HG02678 (cell line): Measurements from ENCODE around the gene STRIT1.

Experiments used
- ATAC-seq: cut with Tn5 transposase; IDR thresholded peaks from one replicate; pipeline ENCODE4 v1.9.1; 2021; ENCODE audit warnings: mild to moderate bottlenecking, moderate library complexity; ENCODE audit not compliant: unreplicated experiment

STRIT1 gene

DNA sequence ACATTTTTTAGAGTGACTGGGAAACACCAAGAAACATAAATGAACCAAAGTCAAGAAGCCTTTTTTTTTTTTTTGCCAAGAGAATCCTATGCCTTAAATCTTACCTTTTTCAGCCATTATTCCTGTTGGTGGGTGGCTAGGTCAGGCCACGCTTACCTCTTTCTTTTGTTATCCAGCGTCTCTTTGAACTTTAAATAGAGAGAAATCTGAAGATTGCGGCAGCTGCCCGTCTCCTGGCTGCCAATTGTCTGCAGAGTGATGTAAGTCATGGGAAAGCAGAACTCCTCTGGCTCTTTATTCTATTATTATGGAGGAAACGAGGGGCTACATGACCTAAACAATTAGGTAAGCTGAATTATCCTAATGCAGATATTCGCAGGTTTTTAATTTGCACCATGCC is at the start of gene STRIT1:
STRIT1 (minus strand) TSS at position 168 of the 400 bp plus-strand sequence.
- ATAC-seq, result no peak

GRCh38 chr3:155342344-155342743 is 48.9 kb upstream of the STRIT1 start:
- ATAC-seq, result no peak

DNA sequence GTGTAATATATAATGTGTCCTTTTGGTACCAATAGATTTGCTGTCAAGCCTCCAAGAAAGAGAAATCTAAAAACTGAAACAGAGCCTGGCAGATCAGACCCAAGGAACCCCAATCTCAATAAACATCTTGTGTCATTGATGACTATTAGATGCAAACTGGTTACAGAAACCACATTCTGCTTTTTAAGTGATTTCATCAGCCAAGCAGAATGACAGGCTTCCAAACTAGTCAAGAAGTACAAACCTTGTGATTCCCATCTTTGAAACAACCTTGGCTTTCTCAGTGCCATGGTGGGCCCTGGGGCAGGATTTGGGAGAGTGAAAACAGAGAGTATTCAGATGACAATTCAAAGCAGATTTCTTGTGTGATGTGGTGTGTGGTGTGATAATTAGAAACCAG is 45.6 kb upstream of the STRIT1 start:
- no peak for ATAC-seq

DNA sequence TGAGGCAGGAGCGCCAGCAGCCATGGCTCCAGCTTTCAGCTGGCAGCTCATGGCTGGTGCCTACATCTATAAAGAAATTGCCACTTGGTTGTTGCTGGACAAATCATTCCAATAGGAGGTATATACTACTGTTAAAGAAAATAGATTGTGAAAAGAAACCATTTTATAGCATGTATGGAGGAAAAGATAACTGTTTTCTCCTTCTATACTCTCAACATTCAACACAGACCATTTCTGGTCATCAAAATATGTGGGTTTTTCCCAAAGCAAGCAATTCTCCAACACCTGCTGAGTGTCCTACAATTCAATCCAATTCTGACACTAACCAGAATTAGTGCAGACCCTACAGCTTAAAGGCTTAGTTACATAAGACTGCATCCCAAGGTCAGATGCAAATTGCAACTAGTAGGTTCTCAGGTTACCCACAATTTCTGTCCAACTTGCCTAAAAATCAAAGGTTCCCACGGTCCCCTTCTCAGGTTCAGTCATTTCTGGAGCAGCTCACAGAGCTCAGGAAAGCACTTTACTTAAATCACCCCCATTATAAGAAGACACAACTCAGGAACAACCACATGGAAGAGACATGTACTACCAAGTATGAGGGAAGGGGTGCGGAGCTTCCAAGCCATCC is 42.4 kb upstream of the STRIT1 start:
- ATAC-seq, result no peak

- ATAC-seq, result peak; percentile 88
Observed at GRCh38 chr3:155334914-155335723, 41.6 kb upstream of the STRIT1 start.

DNA sequence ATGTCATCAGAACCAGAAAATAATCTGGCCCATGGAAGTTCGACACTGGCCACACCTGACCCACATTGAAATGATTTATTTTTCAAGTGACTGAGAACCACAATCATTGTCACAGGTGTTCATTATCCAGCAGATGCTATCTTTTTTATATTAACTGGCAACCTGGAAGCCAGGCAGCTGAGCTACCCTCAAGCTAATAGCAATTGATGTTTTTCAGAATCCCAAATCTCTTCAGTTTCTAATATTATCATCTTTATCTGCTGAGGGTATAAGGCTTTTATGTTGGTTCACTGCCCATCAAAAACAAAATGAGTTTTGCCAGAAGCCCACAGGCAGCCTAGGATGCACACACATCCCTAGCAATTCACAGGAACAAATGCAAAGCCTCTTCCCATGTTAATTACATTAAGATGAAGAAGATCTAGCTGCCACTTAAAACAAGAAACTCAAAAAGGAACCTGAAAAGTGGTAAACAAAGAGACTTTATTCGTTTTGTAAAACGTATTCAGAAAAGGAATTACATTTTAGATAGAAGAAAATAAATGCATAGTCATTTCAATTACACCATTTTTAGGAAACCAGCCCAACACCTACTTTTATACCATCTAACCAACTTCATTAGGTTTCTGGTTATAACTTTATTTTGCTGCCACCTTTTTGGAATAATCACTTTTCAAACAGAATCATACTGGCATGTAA is 40.9 kb upstream of the STRIT1 start:
- no peak for ATAC-seq

- no peak for ATAC-seq
Observed at GRCh38 chr3:155332716-155333115, 39.2 kb upstream of the STRIT1 start.

- ATAC-seq, result no peak
Observed at GRCh38 chr3:155331078-155331477, 37.6 kb upstream of the STRIT1 start.

GRCh38 chr3:155330370-155330769 is 36.9 kb upstream of the STRIT1 start:
- no peak for ATAC-seq

DNA sequence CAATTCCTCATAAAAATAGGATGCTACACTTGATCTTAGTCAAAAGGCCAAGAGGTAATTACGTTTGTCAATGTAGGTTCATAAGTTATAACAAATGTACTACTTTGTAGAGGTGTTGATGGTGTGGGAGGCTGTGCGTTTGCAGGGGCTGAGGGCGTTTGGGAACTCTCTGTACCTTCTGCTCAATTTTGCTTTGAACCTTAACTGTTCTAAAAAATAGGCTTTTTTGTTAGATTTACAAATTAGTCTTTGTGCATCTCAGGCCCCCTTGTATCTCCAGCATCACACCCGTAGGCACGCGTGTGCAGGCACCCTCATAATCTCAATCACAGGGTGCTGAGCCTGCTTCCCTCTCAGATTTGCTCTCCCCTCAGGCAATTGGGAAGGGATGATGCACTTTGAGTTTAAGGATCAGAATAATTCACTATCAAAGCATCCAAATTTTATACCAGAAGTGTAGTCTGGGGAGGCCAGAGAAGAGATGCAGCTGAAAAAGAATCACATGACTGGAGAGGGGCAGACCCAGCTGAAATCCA is 36.1 kb upstream of the STRIT1 start:
- ATAC-seq, result no peak

DNA sequence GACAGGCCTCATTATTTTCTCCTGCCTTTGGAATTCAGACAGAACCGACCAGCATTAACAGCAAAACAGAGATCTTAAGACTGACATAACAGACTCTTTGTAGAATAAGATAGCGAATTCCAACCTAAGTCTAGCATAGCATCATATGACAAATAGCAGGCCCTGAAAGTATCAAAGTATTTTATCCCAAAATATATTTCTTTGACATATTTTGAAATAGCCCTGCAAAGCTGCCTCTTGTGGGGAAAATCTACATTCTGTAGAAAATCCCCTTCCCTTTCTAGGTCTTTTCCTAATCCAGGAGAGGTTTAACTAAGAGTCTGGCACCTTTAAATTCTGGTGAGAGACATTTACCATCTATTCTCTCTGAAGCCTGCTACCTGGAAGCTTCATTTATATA is 34.4 kb upstream of the STRIT1 start:
- ATAC-seq, result no peak

- no peak for ATAC-seq
Observed at GRCh38 chr3:155327430-155327829, 33.9 kb upstream of the STRIT1 start.

GRCh38 chr3:155326901-155327300 is 33.4 kb upstream of the STRIT1 start:
- ATAC-seq, result no peak

DNA sequence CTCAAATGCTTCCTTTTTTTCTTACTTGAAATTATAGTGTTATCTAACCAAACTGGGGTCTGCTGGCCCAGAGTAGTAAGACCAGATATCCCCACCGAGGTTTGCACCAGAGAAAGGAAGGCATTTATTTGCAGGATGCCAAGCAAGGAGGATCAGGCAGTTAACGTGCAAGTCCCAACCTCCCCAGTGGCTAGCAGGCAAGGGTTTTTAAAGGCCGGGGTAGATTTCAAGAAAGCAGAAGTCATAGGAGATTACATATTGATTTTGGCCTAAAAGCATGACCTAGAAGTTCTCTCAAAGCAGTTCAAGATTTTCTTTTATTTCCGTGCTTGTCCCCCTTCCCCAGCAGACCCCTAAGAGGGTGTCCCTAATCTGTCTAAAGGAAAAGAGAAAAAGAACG is 32.8 kb upstream of the STRIT1 start:
- ATAC-seq, result no peak

- ATAC-seq, result no peak
Observed at GRCh38 chr3:155325263-155325835, 31.9 kb upstream of the STRIT1 start.

- peak; percentile 85 for ATAC-seq
Observed at GRCh38 chr3:155323063-155323666, 29.7 kb upstream of the STRIT1 start.

GRCh38 chr3:155321418-155321817 is 27.9 kb upstream of the STRIT1 start:
- ATAC-seq, result no peak

DNA sequence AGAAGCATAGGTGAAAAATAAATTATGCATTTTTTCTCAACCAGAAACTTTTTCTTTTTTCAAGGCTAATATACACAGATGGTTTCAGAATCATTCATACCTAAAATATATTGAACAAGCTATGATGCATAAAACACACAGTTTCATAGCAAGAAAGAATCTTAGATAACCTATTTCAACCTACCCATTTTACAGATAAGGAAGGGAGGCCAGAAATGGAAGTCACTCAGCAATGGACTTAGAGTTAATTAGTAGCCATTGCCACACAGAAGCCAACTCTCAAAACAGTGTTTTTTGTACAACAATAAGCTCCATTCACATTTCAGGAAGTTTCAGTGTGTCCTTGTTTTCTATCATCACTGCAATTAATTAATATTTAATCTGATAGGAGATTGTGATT is 27.5 kb upstream of the STRIT1 start:
- ATAC-seq, result no peak

DNA sequence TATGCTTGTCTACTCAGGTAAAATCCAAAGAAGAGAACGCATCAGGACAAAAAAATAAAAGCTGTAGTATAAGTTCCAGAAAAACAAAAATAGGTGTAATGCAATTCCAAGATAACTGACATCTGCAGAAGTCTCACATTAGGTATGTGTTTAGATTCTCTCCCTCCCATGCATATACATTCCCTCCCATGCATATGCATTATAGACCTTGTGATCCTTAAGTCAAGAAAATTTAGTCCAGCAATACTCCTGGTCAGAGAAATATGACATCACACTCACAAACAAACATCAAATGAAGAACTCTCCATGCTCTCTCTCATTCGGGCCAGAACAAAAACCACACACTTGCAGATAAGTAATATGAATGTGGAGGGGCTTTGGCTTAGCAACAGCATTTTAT is 25.3 kb upstream of the STRIT1 start:
- no peak for ATAC-seq

DNA sequence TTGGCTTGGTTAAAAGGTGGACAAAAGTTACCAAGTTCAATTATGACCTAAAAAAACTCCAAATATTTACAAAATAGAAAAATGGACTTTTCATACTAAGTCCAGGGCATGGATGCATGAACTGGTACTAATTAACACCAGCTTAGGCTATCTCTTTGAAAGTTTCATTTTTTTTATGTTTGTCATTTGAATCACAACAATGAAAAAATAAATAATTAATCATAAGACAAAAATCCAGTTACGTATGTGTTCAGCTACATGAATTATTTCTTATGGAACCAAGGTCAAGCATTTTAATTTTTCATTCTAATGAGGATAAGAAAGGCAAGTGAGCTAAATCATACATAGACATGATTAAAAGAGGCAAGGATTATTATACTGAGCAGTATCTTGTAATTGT is 23.7 kb upstream of the STRIT1 start:
- no peak for ATAC-seq

DNA sequence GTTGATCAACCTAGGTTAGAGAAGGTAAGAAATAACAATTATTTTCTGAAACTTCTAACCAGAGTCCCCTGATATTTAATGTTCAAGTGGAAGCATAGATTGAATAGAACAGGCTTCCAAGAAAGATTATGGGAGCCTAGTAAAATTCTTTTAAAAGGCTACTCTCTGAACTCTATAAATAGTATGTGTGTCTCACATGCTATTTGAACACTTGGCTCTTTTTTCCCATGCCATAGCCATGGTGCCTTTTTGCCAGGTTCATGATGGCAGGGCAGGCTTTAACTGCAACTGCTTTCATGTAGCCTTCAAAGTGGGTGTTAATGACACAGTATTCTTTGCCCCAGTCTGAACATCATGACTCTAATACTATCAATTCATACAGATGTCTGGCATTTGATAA is 22.9 kb upstream of the STRIT1 start:
- no peak for ATAC-seq
